Endometrial microvascular endothelial cells (primary cell): ENCODE results near the gene CIDEC. TPM values are rescaled to one million over a fixed set of nuclear protein-coding genes. Genes with fewer than 3 reads are reported as not detected.

ENCODE experiments used
- in situ Hi-C: cut with HindIII; loops from 2 replicates; pipeline ENCODE4 v1.10.0; 2017; ENCODE audit warnings: low sequenced_read_pairs, low pct_unique_long_range_greater_than_20kb; ENCODE audit errors: inconsistent ontology term
- total RNA-seq: library from RNA; depleted of rRNA; stranded (reverse); fragments of >200 nt; gene quantifications from one replicate; pipeline ENCODE4 v1.2.3, GENCODE V29; 2015; ENCODE audit errors: inconsistent ontology term

The CIDEC gene
- total RNA-seq, 1 donor from 2014 or later, result not detected

GRCh38 chr3:9825451-9826040 lies 54.5 kb downstream of the CIDEC start:
- in situ Hi-C loops, result no loop called here

- in situ Hi-C loops, result no loop called here
Observed at GRCh38 chr3:9820946-9821345, 59.1 kb downstream of the CIDEC start.

- in situ Hi-C loops, result no loop called here
Observed at GRCh38 chr3:9820543-9820942, 59.5 kb downstream of the CIDEC start.

- in situ Hi-C loops, result no loop called here
Observed at GRCh38 chr3:9818666-9819335, 61.3 kb downstream of the CIDEC start.

GRCh38 chr3:9817436-9817835 lies 62.6 kb downstream of the CIDEC start:
- in situ Hi-C loops, result no loop called here

Other genes starting within 250 kb of the CIDEC start
- 48.1 TPM for gene MTMR14, start 230.7 kb downstream of the CIDEC start, total RNA-seq
- not detected for gene CPNE9, start 176.4 kb downstream of the CIDEC start, total RNA-seq
- gene BRPF1, start 148.5 kb downstream of the CIDEC start, total RNA-seq, result 16.2 TPM
- 18.7 TPM for gene OGG1, start 130.3 kb downstream of the CIDEC start, total RNA-seq
- 38.9 TPM for gene CAMK1, start 110.3 kb downstream of the CIDEC start, total RNA-seq
- 83.3 TPM for gene TADA3, start 87.8 kb downstream of the CIDEC start, total RNA-seq
- 375 TPM for gene ARPC4, start 87.2 kb downstream of the CIDEC start, total RNA-seq
- 10.9 TPM for gene TTLL3, start 70.0 kb downstream of the CIDEC start, total RNA-seq
- 53.1 TPM for gene RPUSD3, start 36.2 kb downstream of the CIDEC start, total RNA-seq
- gene JAGN1, start 10.4 kb upstream of the CIDEC start, total RNA-seq, result 51.5 TPM
- gene IL17RE, start 22.6 kb upstream of the CIDEC start, total RNA-seq, result 0.28 TPM
- 20.3 TPM for gene IL17RC, start 36.8 kb upstream of the CIDEC start, total RNA-seq
- 28.0 TPM for gene CRELD1, start 53.6 kb upstream of the CIDEC start, total RNA-seq
- gene PRRT3, start 72.2 kb upstream of the CIDEC start, total RNA-seq, result 0.93 TPM
- gene EMC3, start 106.6 kb upstream of the CIDEC start, total RNA-seq, result 78.1 TPM
- gene FANCD2, start 146.2 kb upstream of the CIDEC start, total RNA-seq, result 71.3 TPM
- not detected for gene FANCD2OS, start 228.0 kb upstream of the CIDEC start, total RNA-seq
- 140 TPM for gene BRK1, start 235.4 kb upstream of the CIDEC start, total RNA-seq